HAP-1 (cell line): ENCODE measurements around the gene SENP6.
"Not testable (repeated sequence)": the region's sequence is repeated elsewhere in the genome, so short reads cannot be mapped to it uniquely, and the experiment has no call there.

ENCODE experiments used
- DNase-seq, 2 experiments: peaks; one replicate each; pipeline ENCODE4 v3.0.0-alpha.2; 2016 to 2020; ENCODE audit warnings: low spot score in 2 of 2
- H3K27me3 ChIP-seq: fragments of 250-450 bp; sonication (Bioruptor Pico); 2 replicates; pipeline ENCODE4 v1.5.1; 2020; ENCODE audit warnings: low read depth, mild to moderate bottlenecking, moderate library complexity
- H3K36me3 ChIP-seq: fragments of 250-450 bp; sonication (Bioruptor Pico); replicated peaks from 2 replicates; pipeline ENCODE4 v1.5.1; 2020; ENCODE audit warnings: mild to moderate bottlenecking
- H3K4me1 ChIP-seq: fragments of 250-450 bp; sonication (Bioruptor Pico); 2 replicates; pipeline ENCODE4 v1.5.1; 2020; ENCODE audit warnings: mild to moderate bottlenecking
- H3K4me3 ChIP-seq: fragments of 250-450 bp; sonication (Bioruptor Pico); 2 replicates; pipeline ENCODE4 v1.5.1; 2020; ENCODE audit warnings: mild to moderate bottlenecking, moderate library complexity
- H3K9me3 ChIP-seq: fragments of 250-450 bp; sonication (Bioruptor Pico); 2 replicates; pipeline ENCODE4 v1.5.1; 2020; ENCODE audit warnings: mild to moderate bottlenecking, moderate library complexity
- in situ Hi-C: fragments of 300-500 bp; cut with MboI; formaldehyde crosslinking; loops from 3 replicates; pipeline ENCODE4 v1.14.3; 2020; ENCODE audit warnings: low sequenced_read_pairs, inconsistent platforms, mixed read lengths

Gene SENP6

GRCh38 chr6:75596380-75596779 lies 5.3 kb upstream of the SENP6 start:
- H3K4me3 ChIP-seq, in situ Hi-C loops, H3K27me3 ChIP-seq, H3K4me1 ChIP-seq, DNase-seq, H3K9me3 ChIP-seq, H3K36me3 ChIP-seq: not testable (repeated sequence)

GRCh38 chr6:75600768-75601167 lies 912 bp upstream of the SENP6 start:
- H3K9me3 ChIP-seq: no peaks in the 10 kb centered on the region
- H3K36me3 ChIP-seq: peaks cover 5% of the 10 kb centered on the region; the same call in 1 of the 2 replicates
- no peak for DNase-seq
- in situ Hi-C loops: no loop called here
- peak overlapping the region; percentile 85 for H3K4me3 ChIP-seq
- no peaks in the 10 kb centered on the region for H3K27me3 ChIP-seq
- H3K4me1 ChIP-seq: peaks cover 13% of the 10 kb centered on the region

DNA sequence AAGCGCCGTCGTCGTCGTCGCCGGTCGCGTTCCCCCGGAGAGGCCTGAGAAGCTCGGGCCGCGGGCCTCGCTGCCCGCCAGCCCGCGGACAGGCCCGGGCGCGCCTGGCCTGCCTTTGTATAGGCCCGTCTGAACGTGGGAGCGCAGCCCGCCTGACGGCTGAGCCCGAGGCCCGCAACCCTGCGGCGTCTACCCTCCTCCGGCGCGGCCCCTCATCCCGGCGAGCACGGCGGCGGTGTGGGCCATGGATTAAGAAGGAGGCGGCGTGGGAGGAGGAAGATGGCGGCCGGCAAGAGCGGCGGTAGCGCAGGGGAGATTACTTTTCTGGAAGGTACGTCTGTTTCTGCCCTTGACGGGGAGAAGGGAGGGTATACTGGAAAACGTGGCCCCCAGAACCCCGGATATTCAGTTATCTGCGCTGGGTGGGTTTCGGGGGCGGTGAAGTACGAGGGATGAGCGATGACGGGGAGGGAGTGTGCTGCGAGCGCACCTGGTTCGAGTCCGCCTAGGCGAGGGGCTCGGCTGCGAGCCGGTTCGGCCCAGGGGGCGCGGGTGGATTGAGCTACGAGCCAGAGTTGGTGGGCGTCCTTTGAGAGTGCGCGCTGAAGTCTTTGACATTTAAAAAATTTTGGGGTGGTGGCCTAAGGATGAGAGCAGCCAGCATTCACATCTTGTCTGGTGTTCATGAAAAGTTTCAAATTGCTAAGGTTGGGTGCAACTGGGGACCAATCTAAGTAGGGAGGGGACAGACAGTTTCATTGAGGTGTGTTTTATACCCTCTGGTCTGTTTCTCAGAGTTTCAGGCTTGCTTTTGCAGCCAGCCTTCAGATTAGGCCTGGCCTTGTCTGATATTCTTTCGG lies 796 bp downstream of the SENP6 start:
- peak overlapping the region; percentile 85 for H3K4me3 ChIP-seq
- in situ Hi-C loops: no loop called here
- no peaks in the 10 kb centered on the region for H3K27me3 ChIP-seq
- peak; percentile 27 to 66 for DNase-seq
- peaks cover 13% of the 10 kb centered on the region for H3K4me1 ChIP-seq
- no peaks in the 10 kb centered on the region for H3K9me3 ChIP-seq
- peaks cover 5% of the 10 kb centered on the region for H3K36me3 ChIP-seq

- Histone ChIP-seq H3K4me3 (peak overlapping the region; percentile 85), H3K4me1 (peaks cover 15% of the 10 kb centered on the region), H3K36me3 (peaks cover 8% of the 10 kb centered on the region), H3K27me3 (no peaks in the 10 kb centered on the region), H3K9me3 (no peaks in the 10 kb centered on the region)
- no peak for DNase-seq
- in situ Hi-C loops: no loop called here
These were observed 1.4 kb downstream of the SENP6 start for GRCh38 chr6:75603106-75603420.

- peaks cover 15% of the 10 kb centered on the region for H3K4me1 ChIP-seq
- in situ Hi-C loops: no loop called here
- peak overlapping the region; percentile 85 for H3K4me3 ChIP-seq
- no peaks in the 10 kb centered on the region for H3K9me3 ChIP-seq
- no peaks in the 10 kb centered on the region for H3K27me3 ChIP-seq
- peaks cover 8% of the 10 kb centered on the region for H3K36me3 ChIP-seq
- no peak for DNase-seq
These were observed 2.6 kb downstream of the SENP6 start for GRCh38 chr6:75604294-75604693.

DNA sequence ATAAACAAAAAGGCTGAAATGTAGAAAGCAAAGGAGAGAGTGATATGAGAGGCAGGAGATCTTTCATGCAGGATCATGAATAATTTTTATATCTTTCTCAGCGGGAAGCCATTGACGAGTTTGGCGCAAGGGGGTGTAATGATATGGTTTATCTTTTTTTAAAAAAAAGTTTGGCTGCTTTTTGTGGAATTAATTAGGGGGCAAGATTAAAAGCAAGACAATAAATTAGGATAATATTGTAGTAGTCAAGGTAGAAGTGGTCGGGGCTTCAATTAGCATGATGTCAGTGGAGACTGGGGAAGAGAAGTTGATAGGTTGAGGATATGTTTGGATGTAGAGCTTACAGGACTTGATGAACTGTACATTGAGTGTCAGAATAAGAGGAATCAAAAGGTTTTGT lies 4.0 kb downstream of the SENP6 start:
- no peak for DNase-seq
- Histone ChIP-seq H3K27me3 (no peaks in the 10 kb centered on the region), H3K9me3 (no peaks in the 10 kb centered on the region), H3K4me3 (no peak overlapping the region), H3K36me3 (peaks cover 8% of the 10 kb centered on the region), H3K4me1 (peaks cover 14% of the 10 kb centered on the region)
- in situ Hi-C loops: no loop called here

- in situ Hi-C loops: no loop called here
- no peak for DNase-seq
- H3K4me1 ChIP-seq: peaks cover 15% of the 10 kb centered on the region
- H3K4me3 ChIP-seq: no peak overlapping the region
- H3K9me3 ChIP-seq: no peaks in the 10 kb centered on the region
- no peaks in the 10 kb centered on the region for H3K27me3 ChIP-seq
- H3K36me3 ChIP-seq: peaks cover 3% of the 10 kb centered on the region; the same call in 1 of the 2 replicates
These were observed 6.6 kb downstream of the SENP6 start for GRCh38 chr6:75608304-75608703.

- peaks cover 3% of the 10 kb centered on the region; the same call in 1 of the 2 replicates for H3K36me3 ChIP-seq
- in situ Hi-C loops: no loop called here
- DNase-seq: no peak
- H3K9me3 ChIP-seq: no peaks in the 10 kb centered on the region
- no peaks in the 10 kb centered on the region for H3K27me3 ChIP-seq
- H3K4me3 ChIP-seq: no peak overlapping the region
- H3K4me1 ChIP-seq: peaks cover 17% of the 10 kb centered on the region
These were observed 7.4 kb downstream of the SENP6 start for GRCh38 chr6:75608956-75609533.

DNA sequence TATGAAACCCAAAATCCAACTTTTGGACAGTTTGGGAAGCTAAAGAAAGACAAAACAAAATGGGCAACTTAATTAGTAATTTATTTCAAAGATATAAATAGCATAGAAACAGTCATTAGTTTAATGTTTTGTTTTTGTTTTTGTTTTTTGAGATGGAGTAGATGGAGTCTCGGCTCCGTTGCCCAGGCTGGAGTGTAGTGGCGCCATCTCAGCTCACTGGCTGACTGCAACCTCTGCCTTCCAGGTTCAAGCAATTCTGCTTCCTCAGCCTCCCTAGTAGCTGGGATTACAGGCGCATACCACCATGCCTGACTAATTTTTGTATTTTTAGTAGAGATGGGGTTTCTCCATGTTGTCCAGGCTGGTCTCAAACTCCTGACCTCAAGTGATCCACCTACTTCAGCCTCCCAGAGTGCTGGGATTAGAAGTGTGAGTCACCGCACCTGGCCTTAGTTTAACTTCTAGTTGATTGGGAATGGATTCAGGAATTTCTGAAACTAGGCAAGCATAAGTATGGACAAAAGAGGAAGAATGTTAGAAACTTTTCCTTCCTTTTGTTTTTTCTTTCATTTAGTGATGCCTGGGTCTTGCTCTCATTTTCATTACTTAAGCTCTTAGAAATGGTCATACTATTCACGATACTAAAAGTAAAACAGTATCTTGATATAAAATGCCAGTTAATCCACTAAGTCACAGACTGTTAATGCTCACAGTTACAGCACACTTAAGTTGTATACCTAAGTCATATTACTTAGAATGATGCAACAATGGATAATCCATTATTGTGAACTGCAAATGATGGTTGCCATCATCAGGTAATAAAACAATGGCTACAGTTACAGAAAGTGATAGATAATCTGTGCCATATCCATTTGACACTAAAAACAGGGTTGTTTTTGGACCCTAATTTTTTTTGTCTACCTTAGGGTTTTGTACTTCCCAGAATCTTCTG lies 8.2 kb downstream of the SENP6 start:
- no peak for DNase-seq
- in situ Hi-C loops: no loop called here
- Histone ChIP-seq H3K4me1 (peaks cover 14% of the 10 kb centered on the region), H3K36me3 (peaks cover 3% of the 10 kb centered on the region; the same call in 1 of the 2 replicates), H3K27me3 (no peaks in the 10 kb centered on the region), H3K9me3 (no peaks in the 10 kb centered on the region), H3K4me3 (no peak overlapping the region)

GRCh38 chr6:75611011-75611701 lies 9.5 kb downstream of the SENP6 start:
- in situ Hi-C loops: no loop called here
- Histone ChIP-seq H3K9me3 (no peaks in the 10 kb centered on the region), H3K36me3 (peaks cover 3% of the 10 kb centered on the region; the same call in 1 of the 2 replicates), H3K27me3 (no peaks in the 10 kb centered on the region), H3K4me3 (no peak overlapping the region), H3K4me1 (peaks cover 19% of the 10 kb centered on the region)
- DNase-seq: no peak

GRCh38 chr6:75611702-75612375 lies 10.2 kb downstream of the SENP6 start:
- H3K9me3 ChIP-seq: no peaks in the 10 kb centered on the region
- H3K4me1 ChIP-seq: peaks cover 19% of the 10 kb centered on the region

DNA sequence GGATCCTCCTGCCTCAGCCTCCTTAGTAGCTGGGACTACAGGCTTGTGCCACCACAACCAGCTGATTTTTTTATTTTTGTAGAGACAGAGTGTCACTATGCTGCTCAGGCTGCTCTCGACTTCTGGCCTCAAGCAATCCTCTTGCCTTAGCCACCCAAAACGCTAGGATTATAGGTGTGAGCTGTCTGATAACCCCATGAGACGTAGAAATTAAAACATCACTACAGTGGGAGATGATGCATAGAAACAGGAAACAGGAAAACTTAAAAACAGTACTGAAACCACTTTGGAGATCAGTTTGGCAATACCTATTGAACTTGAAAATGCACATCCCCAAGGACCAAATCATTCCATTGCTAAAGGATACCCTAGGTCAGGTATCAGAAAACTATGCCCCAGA lies 10.8 kb downstream of the SENP6 start:
- no peak overlapping the region for H3K4me3 ChIP-seq
- no peaks in the 10 kb centered on the region for H3K27me3 ChIP-seq
- DNase-seq: no peak
- in situ Hi-C loops: no loop called here
- peaks cover 3% of the 10 kb centered on the region; the same call in 1 of the 2 replicates for H3K36me3 ChIP-seq
- H3K9me3 ChIP-seq: peaks cover under 1% of the 10 kb centered on the region; the same call in 1 of the 2 replicates
- H3K4me1 ChIP-seq: peaks cover 19% of the 10 kb centered on the region

More at GRCh38 chr6:75611702-75612375, 10.2 kb downstream of the SENP6 start:
- Histone ChIP-seq H3K36me3 (peaks cover 3% of the 10 kb centered on the region; the same call in 1 of the 2 replicates), H3K4me3 (no peak overlapping the region), H3K27me3 (no peaks in the 10 kb centered on the region)
- DNase-seq: no peak
- in situ Hi-C loops: no loop called here
